HG03196 (cell line): Measurements from ENCODE around the gene ELMO1.

Experiments used
- ATAC-seq: cut with Tn5 transposase; IDR thresholded peaks from one replicate; pipeline ENCODE4 v1.9.1; 2021; ENCODE audit not compliant: unreplicated experiment

Gene ELMO1

GRCh38 chr7:37108615-37109014 lies 340.0 kb downstream of the ELMO1 start:
- no peak for ATAC-seq

GRCh38 chr7:37107047-37107750 lies 341.5 kb downstream of the ELMO1 start:
- no peak for ATAC-seq

GRCh38 chr7:37105762-37106161 lies 342.9 kb downstream of the ELMO1 start:
- no peak for ATAC-seq

GRCh38 chr7:37104822-37105518 lies 343.7 kb downstream of the ELMO1 start:
- ATAC-seq: no peak

GRCh38 chr7:37102518-37103137 lies 346.0 kb downstream of the ELMO1 start:
- ATAC-seq: no peak

GRCh38 chr7:37100735-37101331 lies 347.8 kb downstream of the ELMO1 start:
- no peak for ATAC-seq

GRCh38 chr7:37098762-37099161 lies 349.9 kb downstream of the ELMO1 start:
- no peak for ATAC-seq

GRCh38 chr7:37097983-37098382 lies 350.7 kb downstream of the ELMO1 start:
- ATAC-seq: no peak

GRCh38 chr7:37097276-37097675 lies 351.4 kb downstream of the ELMO1 start:
- no peak for ATAC-seq

GRCh38 chr7:37096341-37096740 lies 352.3 kb downstream of the ELMO1 start:
- ATAC-seq: no peak

GRCh38 chr7:37095122-37095521 lies 353.5 kb downstream of the ELMO1 start:
- no peak for ATAC-seq

GRCh38 chr7:37093257-37093656 lies 355.4 kb downstream of the ELMO1 start:
- no peak for ATAC-seq

- no peak for ATAC-seq
Observed at GRCh38 chr7:37092548-37092947, 356.1 kb downstream of the ELMO1 start.

GRCh38 chr7:37089972-37090371 lies 358.7 kb downstream of the ELMO1 start:
- ATAC-seq: no peak

GRCh38 chr7:37085600-37085999 lies 363.1 kb downstream of the ELMO1 start:
- no peak for ATAC-seq

- no peak for ATAC-seq
Observed at GRCh38 chr7:37084303-37084702, 364.4 kb downstream of the ELMO1 start.

GRCh38 chr7:37083311-37084096 lies 365.2 kb downstream of the ELMO1 start:
- no peak for ATAC-seq

GRCh38 chr7:37081436-37081835 lies 367.2 kb downstream of the ELMO1 start:
- no peak for ATAC-seq

GRCh38 chr7:37079420-37079819 lies 369.2 kb downstream of the ELMO1 start:
- ATAC-seq: no peak

- no peak for ATAC-seq
Observed at GRCh38 chr7:37076668-37077067, 372.0 kb downstream of the ELMO1 start.

GRCh38 chr7:37074370-37074769 lies 374.3 kb downstream of the ELMO1 start:
- ATAC-seq: no peak
